HFFc6 (cell line): ENCODE results near the gene TANGO6. TPM values are rescaled to one million over a fixed set of nuclear protein-coding genes. Genes with fewer than 3 reads are reported as not detected.

ENCODE experiments used
- DNase-seq: peaks from one replicate; pipeline ENCODE4 v3.0.0-alpha.2; 2018
- H3K27ac Mint-ChIP-seq: 2 replicates; pipeline ENCODE4 v1.8.0; 2020; ENCODE audit warnings: mild to moderate bottlenecking, mixed read lengths
- H3K27me3 Mint-ChIP-seq: 2 replicates; pipeline ENCODE4 v1.8.0; 2021; ENCODE audit warnings: mild to moderate bottlenecking, moderate library complexity, mixed read lengths; ENCODE audit not compliant: insufficient read depth
- H3K36me3 Mint-ChIP-seq: 2 replicates; pipeline ENCODE4 v1.8.0; 2021; ENCODE audit warnings: low read depth, mixed read lengths
- H3K4me1 Mint-ChIP-seq: 2 replicates; pipeline ENCODE4 v1.8.0; 2020; ENCODE audit warnings: low read depth, mixed read lengths
- H3K4me3 Mint-ChIP-seq: 2 replicates; pipeline ENCODE4 v1.8.0; 2020; ENCODE audit warnings: mild to moderate bottlenecking, moderate library complexity, mixed read lengths
- H3K9me3 Mint-ChIP-seq: 2 replicates; pipeline ENCODE4 v1.8.0; 2020; ENCODE audit warnings: mild to moderate bottlenecking, mixed read lengths
- CTCF ChIP-seq: fragments of 200-600 bp; sonication (generic); IDR thresholded peaks from 2 replicates; pipeline ENCODE4 v1.5.0; 2021; ENCODE audit warnings: antibody characterized with exemption, mild to moderate bottlenecking
- total RNA-seq, 6 experiments: library from RNA; stranded (reverse); fragmentation: NEBNext Ultra II Directional; extraction: Animal tissue kit (Norgen Biotek cat#: 25700); gene quantifications; 2 replicates in 1 of 6; 3 replicates in 5 of 6; pipeline ENCODE4 v1.2.3, GENCODE V29; 2021

TANGO6 gene
- total RNA-seq, 6 experiments from 2014 or later: 14.7 to 22.1 (median 18.9) TPM

- no peaks in the 10 kb centered on the region for H3K27me3 Mint-ChIP-seq
- no peak for TF ChIP-seq CTCF
- no peaks in the 10 kb centered on the region for H3K9me3 Mint-ChIP-seq
- H3K4me1 Mint-ChIP-seq: no peaks in the 10 kb centered on the region
- no peaks in the 10 kb centered on the region; the same call in 1 of the 2 replicates for H3K36me3 Mint-ChIP-seq
- H3K27ac Mint-ChIP-seq: no peak overlapping the region
- H3K4me3 Mint-ChIP-seq: no peak overlapping the region
- no peak for DNase-seq
Observed at GRCh38 chr16:68892214-68892613, 48.9 kb downstream of the TANGO6 start.

- TF ChIP-seq CTCF: no peak
Observed at GRCh38 chr16:68892898-68893297, 49.6 kb downstream of the TANGO6 start.

GRCh38 chr16:68893710-68894705, 50.7 kb downstream of the TANGO6 start:
- DNase-seq: no peak
- Mint-ChIP-seq H3K4me3 (no peak overlapping the region; the same call in 1 of the 2 replicates), H3K9me3 (no peaks in the 10 kb centered on the region), H3K27ac (no peak overlapping the region), H3K4me1 (no peaks in the 10 kb centered on the region), H3K27me3 (no peaks in the 10 kb centered on the region), H3K36me3 (no peaks in the 10 kb centered on the region; the same call in 1 of the 2 replicates)
- no peak for TF ChIP-seq CTCF

More at GRCh38 chr16:68892898-68893297, 49.6 kb downstream of the TANGO6 start:
- Mint-ChIP-seq H3K27ac (no peak overlapping the region), H3K27me3 (no peaks in the 10 kb centered on the region), H3K36me3 (no peaks in the 10 kb centered on the region; the same call in 1 of the 2 replicates), H3K4me1 (no peaks in the 10 kb centered on the region), H3K9me3 (no peaks in the 10 kb centered on the region), H3K4me3 (no peak overlapping the region)
- DNase-seq: no peak

- no peak for DNase-seq
- no peak for TF ChIP-seq CTCF
- Mint-ChIP-seq H3K36me3 (no peaks in the 10 kb centered on the region; the same call in 1 of the 2 replicates), H3K4me1 (no peaks in the 10 kb centered on the region), H3K4me3 (no peak overlapping the region), H3K27ac (no peak overlapping the region), H3K27me3 (no peaks in the 10 kb centered on the region), H3K9me3 (no peaks in the 10 kb centered on the region)
Observed at GRCh38 chr16:68894714-68895113, 51.4 kb downstream of the TANGO6 start.

- no peak for TF ChIP-seq CTCF
- Mint-ChIP-seq H3K9me3 (no peaks in the 10 kb centered on the region), H3K27ac (no peak overlapping the region), H3K36me3 (no peaks in the 10 kb centered on the region; the same call in 1 of the 2 replicates), H3K4me1 (peaks cover 11% of the 10 kb centered on the region), H3K4me3 (no peak overlapping the region), H3K27me3 (no peaks in the 10 kb centered on the region)
- DNase-seq: no peak
Observed at GRCh38 chr16:68898026-68898425, 54.7 kb downstream of the TANGO6 start.
